ENCODE data around the gene ADARB2.

- no peak for TF ChIP-seq CTCF (IDR thresholded peaks at IDR 0.05)
- TF ChIP-seq POLR2A (IDR thresholded peaks at IDR 0.05), result no peak
Observed at GRCh38 chr10:1627945-1628344, 109.4 kb downstream of the ADARB2 start.
